ENCODE results near the gene ACSF3.
"Not testable (repeated sequence)": the region's sequence is repeated elsewhere in the genome, so short reads cannot be mapped to it uniquely, and the experiment has no call there.

The ACSF3 gene

GRCh38 chr16:89190150-89190958 is 96.7 kb downstream of the ACSF3 start:
- Histone ChIP-seq H3K9me3 (ENCODE audit: control insufficient read depth in 2 of 2, low read length in 2 of 2) (no peaks in the 10 kb centered on the region), H3K4me1 (ENCODE audit: control insufficient read depth, insufficient read depth, low read length) (peaks cover 8% of the 10 kb centered on the region), H3K36me3 (ENCODE audit: control insufficient read depth in 2 of 2, insufficient read depth in 2 of 2, low read length in 2 of 2) (no peaks in the 10 kb centered on the region), H3K27ac (ENCODE audit: low read length) (no peak overlapping the region), H3K9ac (ENCODE audit: low read length in 2 of 2) (no peak overlapping the region), H3K4me3 (ENCODE audit: low read length in 2 of 2) (no peak overlapping the region), H3K27me3 (ENCODE audit: control insufficient read depth in 1 of 2, insufficient read depth in 2 of 2, low read length in 2 of 2) (peaks cover 4 to 7% of the 10 kb centered on the region in 2 donors)

- H3K4me1 ChIP-seq (ENCODE audit: control insufficient read depth, insufficient read depth, low read length), result peaks cover 8% of the 10 kb centered on the region
- no peak overlapping the region for H3K4me3 ChIP-seq (ENCODE audit: low read length in 2 of 2)
- H3K27me3 ChIP-seq (ENCODE audit: control insufficient read depth in 1 of 2, insufficient read depth in 2 of 2, low read length in 2 of 2), result peaks cover 4 to 7% of the 10 kb centered on the region in 2 donors
- H3K9ac ChIP-seq (ENCODE audit: low read length in 2 of 2), result no peak overlapping the region
- no peak overlapping the region for H3K27ac ChIP-seq (ENCODE audit: low read length)
- no peaks in the 10 kb centered on the region for H3K9me3 ChIP-seq (ENCODE audit: control insufficient read depth in 2 of 2, low read length in 2 of 2)
- H3K36me3 ChIP-seq (ENCODE audit: control insufficient read depth in 2 of 2, insufficient read depth in 2 of 2, low read length in 2 of 2), result no peaks in the 10 kb centered on the region
Observed at GRCh38 chr16:89191033-89191900, 97.6 kb downstream of the ACSF3 start.

- Histone ChIP-seq H3K4me3 (ENCODE audit: low read length in 2 of 2) (peak overlapping the region in 1 of 2 donors; percentile 71), H3K4me1 (ENCODE audit: control insufficient read depth, insufficient read depth, low read length) (peaks cover 8% of the 10 kb centered on the region), H3K9ac (ENCODE audit: low read length in 2 of 2) (no peak overlapping the region), H3K36me3 (ENCODE audit: control insufficient read depth in 2 of 2, insufficient read depth in 2 of 2, low read length in 2 of 2) (no peaks in the 10 kb centered on the region), H3K9me3 (ENCODE audit: control insufficient read depth in 2 of 2, low read length in 2 of 2) (no peaks in the 10 kb centered on the region), H3K27me3 (ENCODE audit: control insufficient read depth in 1 of 2, insufficient read depth in 2 of 2, low read length in 2 of 2) (peaks cover 4 to 7% of the 10 kb centered on the region in 2 donors), H3K27ac (ENCODE audit: low read length) (no peak overlapping the region)
Observed at GRCh38 chr16:89191901-89192185, 98.2 kb downstream of the ACSF3 start.

- not testable (repeated sequence) for H3K27ac ChIP-seq (ENCODE audit: low read length); H3K4me1 ChIP-seq (ENCODE audit: control insufficient read depth, insufficient read depth, low read length); H3K9ac ChIP-seq (ENCODE audit: low read length in 2 of 2); H3K27me3 ChIP-seq (ENCODE audit: control insufficient read depth in 1 of 2, insufficient read depth in 2 of 2, low read length in 2 of 2); H3K9me3 ChIP-seq (ENCODE audit: control insufficient read depth in 2 of 2, low read length in 2 of 2); H3K36me3 ChIP-seq (ENCODE audit: control insufficient read depth in 2 of 2, insufficient read depth in 2 of 2, low read length in 2 of 2)
- H3K4me3 ChIP-seq (ENCODE audit: low read length in 2 of 2), result peak overlapping the region; percentile 57 to 71
Observed at GRCh38 chr16:89192186-89192955, 98.7 kb downstream of the ACSF3 start.

GRCh38 chr16:89192956-89193575 is 99.4 kb downstream of the ACSF3 start:
- Histone ChIP-seq H3K4me1 (ENCODE audit: control insufficient read depth, insufficient read depth, low read length) (peaks cover 8% of the 10 kb centered on the region), H3K9me3 (ENCODE audit: control insufficient read depth in 2 of 2, low read length in 2 of 2) (no peaks in the 10 kb centered on the region), H3K9ac (ENCODE audit: low read length in 2 of 2) (no peak overlapping the region), H3K36me3 (ENCODE audit: control insufficient read depth in 2 of 2, insufficient read depth in 2 of 2, low read length in 2 of 2) (no peaks in the 10 kb centered on the region), H3K27ac (ENCODE audit: low read length) (no peak overlapping the region), H3K4me3 (ENCODE audit: low read length in 2 of 2) (no peak overlapping the region), H3K27me3 (ENCODE audit: control insufficient read depth in 1 of 2, insufficient read depth in 2 of 2, low read length in 2 of 2) (peaks cover 6 to 7% of the 10 kb centered on the region in 2 donors)

- Histone ChIP-seq H3K4me1 (ENCODE audit: control insufficient read depth, insufficient read depth, low read length) (peaks cover 8% of the 10 kb centered on the region), H3K9ac (ENCODE audit: low read length in 2 of 2) (no peak overlapping the region), H3K36me3 (ENCODE audit: control insufficient read depth in 2 of 2, insufficient read depth in 2 of 2, low read length in 2 of 2) (no peaks in the 10 kb centered on the region), H3K27ac (ENCODE audit: low read length) (no peak overlapping the region), H3K4me3 (ENCODE audit: low read length in 2 of 2) (no peak overlapping the region), H3K9me3 (ENCODE audit: control insufficient read depth in 2 of 2, low read length in 2 of 2) (no peaks in the 10 kb centered on the region), H3K27me3 (ENCODE audit: control insufficient read depth in 1 of 2, insufficient read depth in 2 of 2, low read length in 2 of 2) (peaks cover 7% of the 10 kb centered on the region in 2 donors)
Observed at GRCh38 chr16:89193576-89194293, 100.1 kb downstream of the ACSF3 start.

- Histone ChIP-seq H3K9ac (ENCODE audit: low read length in 2 of 2) (no peak overlapping the region), H3K4me1 (ENCODE audit: control insufficient read depth, insufficient read depth, low read length) (peaks cover 8% of the 10 kb centered on the region), H3K9me3 (ENCODE audit: control insufficient read depth in 2 of 2, low read length in 2 of 2) (no peaks in the 10 kb centered on the region), H3K36me3 (ENCODE audit: control insufficient read depth in 2 of 2, insufficient read depth in 2 of 2, low read length in 2 of 2) (no peaks in the 10 kb centered on the region), H3K27me3 (ENCODE audit: control insufficient read depth in 1 of 2, insufficient read depth in 2 of 2, low read length in 2 of 2) (peaks cover 13 to 14% of the 10 kb centered on the region in 2 donors), H3K27ac (ENCODE audit: low read length) (no peak overlapping the region), H3K4me3 (ENCODE audit: low read length in 2 of 2) (no peak overlapping the region)
Observed at GRCh38 chr16:89194340-89195311, 101.0 kb downstream of the ACSF3 start.

- Histone ChIP-seq H3K36me3 (ENCODE audit: control insufficient read depth in 2 of 2, insufficient read depth in 2 of 2, low read length in 2 of 2) (no peaks in the 10 kb centered on the region), H3K27ac (ENCODE audit: low read length) (no peak overlapping the region), H3K9me3 (ENCODE audit: control insufficient read depth in 2 of 2, low read length in 2 of 2) (no peaks in the 10 kb centered on the region), H3K9ac (ENCODE audit: low read length in 2 of 2) (no peak overlapping the region), H3K4me1 (ENCODE audit: control insufficient read depth, insufficient read depth, low read length) (peaks cover 9% of the 10 kb centered on the region), H3K27me3 (ENCODE audit: control insufficient read depth in 1 of 2, insufficient read depth in 2 of 2, low read length in 2 of 2) (peaks cover 23 to 24% of the 10 kb centered on the region in 2 donors), H3K4me3 (ENCODE audit: low read length in 2 of 2) (no peak overlapping the region)
Observed at GRCh38 chr16:89195521-89196171, 102.0 kb downstream of the ACSF3 start.

Data from stomach smooth muscle (tissue), 2 donors.